ENCODE results near the gene SCNM1. TPM values are rescaled to one million over a fixed set of nuclear protein-coding genes. Genes with fewer than 3 reads are reported as not detected.

SCNM1 gene
- total and polyA plus RNA-seq, 9 of the 15 experiments (the other 6 are each of a cell fraction or from before 2014, with no cell fraction given), result 17.2 to 204 (median 63.0) TPM

DNA sequence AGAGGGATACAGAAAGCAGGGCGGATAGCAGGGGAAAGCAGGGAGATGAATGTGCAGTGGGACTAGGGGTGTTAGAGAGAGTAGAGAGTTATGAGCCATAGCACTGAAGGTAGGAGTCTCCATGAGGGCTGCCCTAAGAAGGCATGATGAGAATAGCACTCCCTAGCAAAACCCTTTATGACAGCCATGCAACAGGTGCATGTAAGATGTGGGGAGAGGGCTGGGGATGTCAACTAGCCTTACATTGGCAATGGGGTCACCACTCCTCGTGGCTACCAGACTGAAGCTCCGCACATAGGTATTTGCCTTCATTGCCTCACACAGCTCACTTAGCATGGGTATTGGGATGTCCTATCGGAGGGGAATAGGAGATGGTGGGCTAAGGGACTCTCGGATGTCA, 5.2 kb downstream of the SCNM1 start:
- CTCF ChIA-PET (ENCODE audit: low intra/inter-chr PET ratio), result no interaction called here
- Histone ChIP-seq H3K9me1 (ENCODE audit: control insufficient read depth, insufficient read depth, low read length) (no peaks in the 10 kb centered on the region), H3K4me2 (ENCODE audit: insufficient read depth, low read length) (no peak overlapping the region), H3K79me2 (ENCODE audit: control insufficient read depth, insufficient read depth, low read length) (peaks cover 11% of the 10 kb centered on the region), H3K27ac (ENCODE audit: extremely low read depth, low read depth, low read length) (no peak overlapping the region), H3K36me3 (ENCODE audit: control insufficient read depth, insufficient read depth, low read length) (peaks cover 47% of the 10 kb centered on the region; the same call in 2 of the 3 replicates), H4K20me1 (replicated peaks; ENCODE audit: control insufficient read depth, insufficient read depth, low read length) (no peaks in the 10 kb centered on the region), H3K27me3 (ENCODE audit: control insufficient read depth in 2 of 2, insufficient read depth in 2 of 2, low read length in 2 of 2) (no peaks in the 10 kb centered on the region), H3K4me1 (replicated peaks in 1 of 2; ENCODE audit: control insufficient read depth in 2 of 2, insufficient read depth in 2 of 2, low read length in 2 of 2) (peaks cover 7 to 10% of the 10 kb centered on the region in 2 experiments; a peak in 4 of 5 replicates), H3K9me3 (replicated peaks; ENCODE audit: control insufficient read depth, insufficient read depth, low read depth, low read length) (no peaks in the 10 kb centered on the region), H3K9ac (ENCODE audit: insufficient read depth in 1 of 2, low read depth in 2 of 2, low read length in 2 of 2) (no peak overlapping the region), H2AFZ (ENCODE audit: low read depth, low read length) (no peak overlapping the region), H3K4me3 (no peak overlapping the region)
- no peak for ATAC-seq
- intact Hi-C loops (cut with micrococcal nuclease) (no loop called here), in situ Hi-C loops (cut with MboI) (no loop called here)
- TF ChIP-seq DIDO1 (tag; IDR thresholded peaks at IDR 0.05; ENCODE audit: low read depth) (no peak), ZKSCAN3 (CRISPR knock-in tag; IDR thresholded peaks at IDR 0.05) (no peak), C11orf30 (IDR thresholded peaks at IDR 0.05; ENCODE audit: low read depth) (no peak), ZKSCAN8 (CRISPR knock-in tag; IDR thresholded peaks at IDR 0.05) (no peak)
- TF ChIP-seq, protein P1, sequence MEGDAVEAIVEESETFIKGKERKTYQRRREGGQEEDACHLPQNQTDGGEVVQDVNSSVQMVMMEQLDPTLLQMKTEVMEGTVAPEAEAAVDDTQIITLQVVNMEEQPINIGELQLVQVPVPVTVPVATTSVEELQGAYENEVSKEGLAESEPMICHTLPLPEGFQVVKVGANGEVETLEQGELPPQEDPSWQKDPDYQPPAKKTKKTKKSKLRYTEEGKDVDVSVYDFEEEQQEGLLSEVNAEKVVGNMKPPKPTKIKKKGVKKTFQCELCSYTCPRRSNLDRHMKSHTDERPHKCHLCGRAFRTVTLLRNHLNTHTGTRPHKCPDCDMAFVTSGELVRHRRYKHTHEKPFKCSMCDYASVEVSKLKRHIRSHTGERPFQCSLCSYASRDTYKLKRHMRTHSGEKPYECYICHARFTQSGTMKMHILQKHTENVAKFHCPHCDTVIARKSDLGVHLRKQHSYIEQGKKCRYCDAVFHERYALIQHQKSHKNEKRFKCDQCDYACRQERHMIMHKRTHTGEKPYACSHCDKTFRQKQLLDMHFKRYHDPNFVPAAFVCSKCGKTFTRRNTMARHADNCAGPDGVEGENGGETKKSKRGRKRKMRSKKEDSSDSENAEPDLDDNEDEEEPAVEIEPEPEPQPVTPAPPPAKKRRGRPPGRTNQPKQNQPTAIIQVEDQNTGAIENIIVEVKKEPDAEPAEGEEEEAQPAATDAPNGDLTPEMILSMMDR (IDR thresholded peaks at IDR 0.05 in 2 of 3, conservative IDR thresholded peaks at IDR 0.05 in 1 of 3; ENCODE audit: insufficient read depth in 2 of 3, low read depth in 1 of 3, low read length in 3 of 3), result no peak
- BruUV-seq (replicated peaks), result no TSS peak
- FAIRE-seq, result no peak
- 75% methylated on average over 5 of the region's 5 CpGs for WGBS (ENCODE audit: insufficient coverage, low coverage, missing lambda C conversion rate)
- POLR2A ChIA-PET, result interaction anchor here (0.6 to 1.3 kb wide), 3 partner anchors 18 to 49 kb away, joined by 4 to 5 read pairs (median 4); partner anchors contain the start of gene VPS72
- no peak for DNase-seq (ENCODE audit: extremely low read depth in 1 of 4, low spot score in 3 of 4)
